NB4 (cell line): ENCODE measurements around the gene HMCN2.

Experiments used
- MAX ChIP-seq: IDR thresholded peaks from 2 replicates; pipeline ENCODE4 v1.6.1; 2011; ENCODE audit warnings: low read depth, low read length
- MYC ChIP-seq: IDR thresholded peaks from 2 replicates; pipeline ENCODE4 v1.6.1; 2011; ENCODE audit warnings: low read depth, low read length
- POLR2A ChIP-seq: IDR thresholded peaks from 2 replicates; pipeline ENCODE4 v1.6.1; 2011; ENCODE audit warnings: mild to moderate bottlenecking; ENCODE audit not compliant: insufficient read length; ENCODE audit errors: extremely low read depth
- TF ChIP-seq, protein P1 (sequence below): IDR thresholded peaks from one replicate; pipeline ENCODE4 v1.5.1; 2012; ENCODE audit warnings: low read depth, low read length

DNA sequence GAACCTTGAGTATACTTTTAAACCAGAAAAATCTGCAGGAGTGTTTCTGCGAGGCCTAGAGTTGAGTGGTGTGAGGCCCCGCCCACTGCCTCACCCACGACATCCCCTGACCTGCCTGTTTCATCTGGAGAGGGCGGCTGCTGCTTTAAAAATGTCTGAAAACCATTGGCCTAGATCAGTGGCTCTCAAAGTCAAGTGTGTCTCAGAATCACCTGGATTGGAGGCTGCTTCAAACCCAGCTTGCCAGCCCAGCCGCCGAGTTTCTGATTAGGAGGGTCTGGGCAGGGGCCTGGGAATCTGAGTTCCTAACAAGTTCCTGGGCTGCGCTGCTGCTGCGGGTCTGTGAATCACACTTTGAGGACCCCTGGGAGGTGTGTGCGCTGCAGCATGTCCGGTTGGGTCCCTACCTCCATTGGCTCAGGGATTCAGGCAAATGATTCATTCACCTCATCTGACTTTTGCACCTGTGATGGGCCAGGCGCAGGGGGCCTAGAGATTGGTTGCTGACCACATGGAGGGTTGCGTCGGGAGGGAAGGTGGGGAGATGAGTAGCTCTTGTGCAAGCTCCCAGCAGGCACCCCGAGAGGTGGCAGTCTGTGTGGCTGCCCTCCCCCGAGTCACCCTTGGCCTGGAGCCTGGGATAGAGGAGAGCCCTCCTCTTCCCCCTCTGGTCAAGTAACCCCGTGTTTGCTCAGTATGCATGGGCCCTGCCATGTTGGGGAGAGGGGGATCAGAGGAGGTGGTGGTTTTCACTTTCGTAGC, 27.6 kb upstream of the HMCN2 start:
- TF ChIP-seq, protein P1, sequence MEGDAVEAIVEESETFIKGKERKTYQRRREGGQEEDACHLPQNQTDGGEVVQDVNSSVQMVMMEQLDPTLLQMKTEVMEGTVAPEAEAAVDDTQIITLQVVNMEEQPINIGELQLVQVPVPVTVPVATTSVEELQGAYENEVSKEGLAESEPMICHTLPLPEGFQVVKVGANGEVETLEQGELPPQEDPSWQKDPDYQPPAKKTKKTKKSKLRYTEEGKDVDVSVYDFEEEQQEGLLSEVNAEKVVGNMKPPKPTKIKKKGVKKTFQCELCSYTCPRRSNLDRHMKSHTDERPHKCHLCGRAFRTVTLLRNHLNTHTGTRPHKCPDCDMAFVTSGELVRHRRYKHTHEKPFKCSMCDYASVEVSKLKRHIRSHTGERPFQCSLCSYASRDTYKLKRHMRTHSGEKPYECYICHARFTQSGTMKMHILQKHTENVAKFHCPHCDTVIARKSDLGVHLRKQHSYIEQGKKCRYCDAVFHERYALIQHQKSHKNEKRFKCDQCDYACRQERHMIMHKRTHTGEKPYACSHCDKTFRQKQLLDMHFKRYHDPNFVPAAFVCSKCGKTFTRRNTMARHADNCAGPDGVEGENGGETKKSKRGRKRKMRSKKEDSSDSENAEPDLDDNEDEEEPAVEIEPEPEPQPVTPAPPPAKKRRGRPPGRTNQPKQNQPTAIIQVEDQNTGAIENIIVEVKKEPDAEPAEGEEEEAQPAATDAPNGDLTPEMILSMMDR, result no peak
- no peak for TF ChIP-seq POLR2A
- 0 out of 2 replicates have a peak, but pooled peaks have one; percentile 40 for TF ChIP-seq MYC
- peak; percentile 66; the same call in 1 of the 2 replicates for TF ChIP-seq MAX
